ENCODE results near the gene PCSK4. TPM values are rescaled to one million over a fixed set of nuclear protein-coding genes. Genes with fewer than 3 reads are reported as not detected.

PCSK4 gene
- total and polyA plus RNA-seq, 2 of the 13 experiments (the other 11 are each of a cell fraction or from before 2014, with no cell fraction given), result 2.0 to 2.7 TPM

- TF ChIP-seq ZNF713 (CRISPR knock-in tag; IDR thresholded peaks at IDR 0.05), result no peak; the same call in 1 of the 2 replicates
- peak; percentile 25; the same call in 1 of the 2 replicates for TF ChIP-seq HIC2 (CRISPR knock-in tag; IDR thresholded peaks at IDR 0.05; ENCODE audit: low read depth)
- TF ChIP-seq ZNF232 (CRISPR knock-in tag; IDR thresholded peaks at IDR 0.05; ENCODE audit: borderline replicate concordance), result no peak
- no peak for TF ChIP-seq TBP (CRISPR knock-in tag; IDR thresholded peaks at IDR 0.05)
- TF ChIP-seq FOXK2 (IDR thresholded peaks at IDR 0.05), result no peak
- no peak for TF ChIP-seq FIP1L1 (IDR thresholded peaks at IDR 0.05; ENCODE audit: borderline replicate concordance, insufficient read depth, low read depth, low read length)
- TF ChIP-seq RBM22 (optimal IDR thresholded peaks at IDR 0.05; ENCODE audit: low read length), result no peak
- TF ChIP-seq ZBTB2 (CRISPR knock-in tag; IDR thresholded peaks at IDR 0.05; ENCODE audit: low read depth), result peak; percentile 83
- TF ChIP-seq ZNF143 (CRISPR knock-in tag; IDR thresholded peaks at IDR 0.05), result 0 out of 2 replicates have a peak, but pooled peaks have one; percentile 25
- no peak for TF ChIP-seq FOXM1 (CRISPR knock-in tag; IDR thresholded peaks at IDR 0.05)
- TF ChIP-seq NFKBIZ (CRISPR knock-in tag; IDR thresholded peaks at IDR 0.05), result no peak
- TF ChIP-seq MIXL1 (CRISPR knock-in tag; IDR thresholded peaks at IDR 0.05), result 0 out of 2 replicates have a peak, but pooled peaks have one; percentile 22
- TF ChIP-seq ZFY (CRISPR knock-in tag; IDR thresholded peaks at IDR 0.05), result peak; percentile 53
- peak; percentile 71; the same call in 1 of the 2 replicates for TF ChIP-seq ZNF615 (CRISPR knock-in tag; IDR thresholded peaks at IDR 0.05; ENCODE audit: borderline replicate concordance)
- no peak for TF ChIP-seq RARA (CRISPR knock-in tag; IDR thresholded peaks at IDR 0.05)
- no peak for TF ChIP-seq U2AF1 (optimal IDR thresholded peaks at IDR 0.05; ENCODE audit: low read depth, low read length)
- no peak for TF ChIP-seq ZNF878 (CRISPR knock-in tag; IDR thresholded peaks at IDR 0.05)
- 0 out of 2 replicates have a peak, but pooled peaks have one; percentile 35 for TF ChIP-seq SRY (CRISPR knock-in tag; IDR thresholded peaks at IDR 0.05)
- TF ChIP-seq PATZ1 (CRISPR knock-in tag; IDR thresholded peaks at IDR 0.05), result peak; percentile 31; the same call in 1 of the 2 replicates
- TF ChIP-seq AGO2 (optimal IDR thresholded peaks at IDR 0.05; ENCODE audit: low read depth, low read length), result no peak
- no peak for TF ChIP-seq JDP2 (CRISPR knock-in tag; IDR thresholded peaks at IDR 0.05; ENCODE audit: borderline replicate concordance)
- no peak for TF ChIP-seq ZBTB3 (CRISPR knock-in tag; IDR thresholded peaks at IDR 0.05; ENCODE audit: borderline replicate concordance, low read depth)
- peak; percentile 91 for TF ChIP-seq ESRRA (CRISPR knock-in tag; IDR thresholded peaks at IDR 0.05; ENCODE audit: low read depth)
- no peak; the same call in 1 of the 2 replicates for TF ChIP-seq PPARG (CRISPR knock-in tag; conservative IDR thresholded peaks at IDR 0.05)
- TF ChIP-seq ZNF629 (CRISPR knock-in tag; conservative IDR thresholded peaks at IDR 0.05), result no peak
- no peak; the same call in 1 of the 2 replicates for TF ChIP-seq AKAP8 (CRISPR knock-in tag; IDR thresholded peaks at IDR 0.05)
Measured at GRCh38 chr19:1478934-1479707, 11.0 kb downstream of the PCSK4 start, which contains the start of gene C19orf25 (continued).

Measured in HepG2 (cell line).